NK-92 (cell line): Measurements from ENCODE around the gene HMG20A.

ENCODE experiments used
- DNase-seq: peaks from one replicate; lab custom pipeline; 2025; ENCODE audit not compliant: unreplicated experiment; lab: John Stamatoyannopoulos, UW

Gene HMG20A

DNA sequence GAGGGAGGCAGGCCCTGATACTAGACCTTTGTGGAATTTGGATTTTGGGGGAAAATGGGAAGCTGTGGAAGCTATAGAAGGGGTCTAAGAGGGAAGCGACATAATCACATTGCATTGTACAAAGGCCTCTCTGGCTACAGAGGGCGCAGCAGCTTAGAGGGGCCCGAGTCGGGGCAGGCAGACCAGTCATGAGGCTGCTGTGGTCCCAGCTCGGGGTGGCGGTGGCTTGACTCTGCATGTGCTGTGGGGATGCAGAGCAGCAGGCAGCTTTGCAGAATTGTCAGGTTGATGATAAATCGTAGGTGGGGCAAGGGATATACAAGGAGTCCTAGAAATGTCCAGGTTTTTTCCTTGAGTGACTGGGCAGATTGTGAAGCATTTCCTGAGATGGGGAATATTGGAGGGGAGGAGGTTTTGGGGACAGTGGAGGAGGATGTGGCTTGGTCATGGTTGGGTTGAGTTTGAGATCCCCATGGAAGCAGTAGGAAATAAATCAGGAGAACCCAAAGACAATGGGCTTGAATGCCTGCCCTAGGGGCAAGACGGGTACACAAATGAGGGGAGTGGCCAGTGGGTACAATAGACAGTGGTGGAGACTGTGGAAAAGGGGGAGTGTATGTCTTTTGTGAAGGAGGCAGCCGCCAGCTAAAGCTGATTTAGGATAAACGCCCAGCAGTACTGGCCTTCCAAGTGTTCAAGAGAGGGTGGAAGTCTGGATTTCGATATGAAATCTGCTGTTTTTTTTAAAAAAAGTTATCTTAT is 94.1 kb downstream of the HMG20A start:
- no peak for DNase-seq

DNA sequence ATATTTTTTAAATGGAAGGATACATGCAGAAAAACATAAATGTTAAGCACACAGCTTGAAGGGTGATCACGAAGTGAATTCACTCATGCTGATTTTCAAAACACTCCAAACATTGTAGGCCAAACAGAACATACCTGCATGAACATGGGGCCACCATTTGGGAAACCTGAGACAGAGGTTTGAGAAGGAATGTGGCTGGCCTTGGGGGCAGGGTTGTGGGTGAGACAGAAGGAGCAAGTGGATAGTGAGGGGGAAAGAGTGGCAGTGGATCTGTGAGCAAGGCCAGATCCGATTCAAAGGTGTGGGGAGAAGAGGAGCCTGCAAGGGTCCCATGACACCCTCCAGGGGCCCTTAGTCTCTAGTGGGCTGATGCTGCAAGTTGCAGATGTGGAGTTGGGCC is 94.9 kb downstream of the HMG20A start:
- no peak for DNase-seq

DNA sequence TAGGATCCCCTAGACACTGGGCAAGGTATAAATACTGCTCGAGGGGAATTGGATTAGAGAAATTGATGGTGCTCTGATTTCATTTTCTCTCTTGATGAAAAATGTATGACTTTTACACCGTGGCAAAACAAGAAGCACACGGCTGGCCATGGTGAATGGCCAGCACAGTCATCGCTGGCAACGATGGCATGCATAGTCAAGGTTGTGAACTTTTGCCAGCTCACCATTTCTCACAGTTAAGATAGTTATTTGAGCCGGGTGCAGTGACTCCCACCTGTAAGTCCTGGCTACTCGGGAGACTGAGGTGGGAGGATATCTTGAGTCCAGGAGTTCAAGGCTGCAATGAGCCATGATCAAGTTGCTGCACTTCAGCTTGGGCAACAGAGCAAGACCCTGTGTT is 95.4 kb downstream of the HMG20A start:
- DNase-seq, result no peak

DNA sequence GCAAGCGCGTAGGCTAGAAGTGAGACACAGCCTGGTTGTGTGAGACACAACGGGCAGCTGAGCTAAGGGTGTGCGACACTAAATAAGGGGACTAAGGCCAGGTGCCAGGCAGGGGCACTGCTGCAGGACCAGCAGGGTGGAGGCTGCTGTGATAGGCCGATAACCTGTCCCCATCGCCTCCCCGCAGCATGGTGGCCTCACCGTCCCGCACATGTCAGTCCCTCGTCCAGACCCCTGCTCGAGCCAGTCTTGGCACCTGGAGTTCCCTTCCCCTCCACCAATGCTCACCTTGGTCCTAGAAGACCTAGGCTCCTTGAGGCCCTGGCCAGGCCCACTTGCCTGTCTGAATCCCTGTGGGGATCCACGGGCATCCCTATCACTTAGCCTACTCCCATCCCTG is 96.1 kb downstream of the HMG20A start:
- no peak for DNase-seq

DNA sequence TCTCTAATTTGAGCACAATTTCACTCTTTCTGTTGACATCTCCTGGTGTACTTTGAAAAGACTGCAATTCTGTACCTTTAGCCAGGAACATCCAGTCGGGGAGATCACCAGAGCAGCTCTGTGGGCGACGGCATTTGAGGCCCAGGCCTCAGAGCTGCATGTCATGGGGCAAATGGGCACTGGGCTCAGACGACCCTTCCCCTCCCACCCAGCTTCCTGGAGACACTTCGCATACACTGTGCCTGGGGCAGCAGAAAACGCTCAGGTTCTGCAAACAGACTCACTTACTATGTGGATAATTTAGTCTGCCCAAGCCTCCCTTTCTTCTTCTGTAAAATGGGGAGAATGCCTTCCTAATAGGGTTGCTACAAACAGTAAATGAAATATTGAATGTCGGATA is 96.9 kb downstream of the HMG20A start:
- DNase-seq, result no peak

DNA sequence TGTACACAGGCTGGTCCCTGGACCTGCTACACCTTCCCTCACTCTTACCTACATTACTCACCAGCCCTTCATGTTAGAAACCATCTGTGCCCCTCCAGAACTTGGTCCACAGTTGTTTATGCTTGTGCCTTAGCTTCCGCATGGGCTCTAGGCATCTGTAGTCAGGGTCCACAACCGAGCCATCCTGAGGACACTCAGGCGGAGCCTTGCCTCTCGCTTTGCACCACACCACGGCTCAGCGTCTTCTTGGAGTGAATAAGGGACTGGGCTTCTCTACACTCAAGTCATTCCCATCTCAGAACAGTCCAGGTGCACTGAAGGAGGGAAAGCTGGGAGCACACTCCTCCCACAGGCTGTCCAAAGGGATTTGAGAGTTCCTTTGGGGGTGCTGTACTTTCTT is 97.8 kb downstream of the HMG20A start:
- no peak for DNase-seq

DNA sequence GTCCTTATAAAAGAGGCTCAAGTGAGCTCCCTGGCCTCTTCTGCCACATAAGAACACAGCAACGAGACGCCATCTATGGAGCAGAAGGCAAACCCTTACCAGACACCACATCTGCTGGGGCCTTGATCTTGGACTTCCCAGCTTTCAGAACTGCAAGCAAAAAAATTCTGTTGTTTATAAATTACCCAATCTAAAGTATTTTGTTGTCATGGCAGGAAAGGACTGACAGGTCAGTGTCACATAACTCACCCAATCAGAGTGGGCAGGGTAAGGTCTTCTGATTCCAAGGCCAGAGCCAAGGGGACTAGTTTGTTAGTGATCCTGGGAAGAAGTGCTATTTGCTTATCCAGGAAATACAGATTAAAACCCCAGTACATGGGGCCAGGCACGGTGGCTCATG is 98.9 kb downstream of the HMG20A start:
- no peak for DNase-seq

DNA sequence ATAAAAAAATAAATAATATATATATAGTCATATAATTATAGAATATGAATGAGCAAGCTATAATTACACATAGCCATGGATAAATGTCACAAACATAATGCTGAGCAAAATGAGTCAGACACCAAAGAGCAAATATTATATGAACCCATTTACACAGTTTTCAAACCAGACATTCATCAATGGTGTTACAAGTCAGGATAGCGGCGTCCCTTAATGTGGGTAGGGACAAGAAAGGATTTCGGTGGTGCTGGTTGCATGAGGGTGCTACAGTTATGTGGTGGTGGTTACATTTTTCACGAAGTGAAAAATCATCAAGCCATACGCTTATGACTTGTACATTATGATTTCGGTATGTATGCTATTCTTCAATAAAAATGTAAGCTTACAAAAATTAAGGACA is 100.5 kb downstream of the HMG20A start:
- DNase-seq, result no peak

DNA sequence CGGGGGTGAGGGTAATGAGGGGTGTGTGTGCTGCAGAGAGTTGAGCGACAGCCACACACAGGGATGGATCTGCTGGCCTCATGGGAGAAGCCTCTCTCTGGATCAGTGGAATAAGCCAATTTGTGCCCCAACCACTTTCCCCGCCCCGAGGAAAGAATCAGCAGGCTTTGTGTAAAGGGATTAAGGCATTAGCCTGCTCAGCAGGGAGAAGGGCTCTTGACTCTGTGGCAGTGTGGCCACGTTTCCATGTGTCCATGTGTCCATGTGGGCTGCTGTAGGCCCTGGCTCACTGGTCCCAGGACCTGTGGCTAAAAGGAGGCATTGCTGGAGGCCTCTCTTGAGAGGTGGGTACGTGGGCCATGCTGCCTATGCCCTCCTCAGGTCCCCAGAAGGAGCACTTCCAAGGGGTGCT is 104.7 kb downstream of the HMG20A start:
- no peak for DNase-seq

DNA sequence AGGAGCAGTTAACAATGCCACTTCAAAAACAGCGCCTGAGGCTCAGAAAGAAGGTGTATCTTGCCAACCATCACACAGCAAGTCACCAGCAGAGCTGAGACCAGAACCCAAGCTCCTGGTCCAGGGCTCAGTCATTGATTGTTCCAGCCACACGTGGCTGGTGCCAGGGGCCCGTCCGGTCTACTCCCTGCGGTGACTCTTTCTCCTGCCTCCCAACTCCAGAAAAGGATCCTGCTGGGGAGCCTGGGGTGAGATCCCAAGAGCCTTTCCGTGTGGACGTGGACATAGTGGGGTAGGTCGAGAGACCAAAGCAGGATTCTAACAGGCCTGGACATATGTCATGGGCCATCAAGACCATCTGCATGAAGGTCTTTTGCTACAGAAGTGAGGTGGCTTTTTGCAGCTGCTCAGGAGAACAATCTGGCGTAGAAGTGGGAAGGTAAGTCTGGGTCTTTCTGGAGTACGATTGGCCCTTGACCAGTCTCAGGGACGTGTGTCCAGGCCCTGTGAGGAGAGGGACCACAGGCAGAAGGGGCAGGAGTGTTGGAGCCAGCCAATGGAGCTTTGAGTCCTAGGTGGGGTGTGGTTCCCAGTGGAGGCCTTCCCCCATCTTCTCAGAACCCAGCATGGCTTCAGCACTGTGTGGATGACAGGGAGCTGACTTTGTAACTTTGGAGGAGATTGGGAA is 105.4 kb downstream of the HMG20A start:
- DNase-seq, result no peak

DNA sequence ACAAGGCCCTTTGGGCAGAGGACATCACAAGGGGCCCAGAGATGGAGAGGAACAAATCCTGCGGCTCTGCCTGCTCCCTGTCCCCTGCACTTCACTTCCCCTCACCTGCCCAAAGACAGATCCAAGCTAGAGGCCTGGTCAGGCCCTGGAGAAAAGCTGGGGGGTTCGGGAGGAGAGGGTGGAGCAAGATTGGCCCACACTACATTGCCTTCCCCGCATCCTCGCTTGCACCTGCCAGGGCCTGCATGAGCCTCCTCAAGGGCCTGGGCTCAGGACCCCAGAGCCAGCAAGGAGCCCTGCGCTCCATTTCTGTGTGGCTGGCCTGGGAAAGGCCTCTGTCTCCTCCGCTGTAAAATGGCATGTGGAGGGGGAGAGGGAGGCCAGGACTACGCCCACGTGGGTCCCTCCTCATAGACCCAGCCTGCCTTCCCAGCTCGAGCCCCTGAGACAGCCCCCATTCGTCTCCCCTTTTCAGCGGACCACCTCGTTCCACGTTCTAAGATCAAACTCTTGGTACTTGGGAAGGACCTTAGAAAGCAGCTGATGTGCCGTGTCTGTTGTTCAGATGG is 106.0 kb downstream of the HMG20A start:
- DNase-seq, result no peak

DNA sequence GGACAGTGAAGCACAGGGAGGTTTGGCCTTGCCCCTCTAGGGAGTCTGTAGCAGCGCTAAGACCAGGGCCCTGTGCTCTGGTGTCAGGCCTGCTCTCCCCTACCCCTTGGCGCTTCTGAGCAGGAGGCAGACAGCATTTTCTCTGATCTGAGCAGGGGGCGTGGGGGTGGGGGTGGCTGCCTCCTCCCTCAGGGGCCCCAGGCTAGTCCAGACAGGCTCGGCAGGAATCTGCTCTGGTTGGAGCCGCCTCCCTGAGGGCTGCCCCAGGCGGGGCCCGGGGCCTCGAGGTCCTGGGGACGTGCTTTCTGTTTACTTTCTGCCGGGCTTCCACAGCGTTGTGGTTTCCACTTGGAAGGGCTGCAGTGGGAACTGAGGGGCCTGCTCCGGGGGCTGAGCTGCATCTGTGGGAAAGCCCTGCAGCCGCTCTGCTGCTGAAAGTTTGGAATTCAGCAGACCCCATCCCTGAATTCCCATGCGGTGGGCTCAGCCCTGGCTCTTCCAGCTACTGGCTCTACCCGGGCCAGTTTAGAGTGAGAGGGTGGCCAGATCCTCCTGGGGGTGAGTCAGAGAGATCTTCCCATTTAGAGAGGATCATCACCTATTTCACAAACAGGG is 106.6 kb downstream of the HMG20A start:
- DNase-seq, result no peak

DNA sequence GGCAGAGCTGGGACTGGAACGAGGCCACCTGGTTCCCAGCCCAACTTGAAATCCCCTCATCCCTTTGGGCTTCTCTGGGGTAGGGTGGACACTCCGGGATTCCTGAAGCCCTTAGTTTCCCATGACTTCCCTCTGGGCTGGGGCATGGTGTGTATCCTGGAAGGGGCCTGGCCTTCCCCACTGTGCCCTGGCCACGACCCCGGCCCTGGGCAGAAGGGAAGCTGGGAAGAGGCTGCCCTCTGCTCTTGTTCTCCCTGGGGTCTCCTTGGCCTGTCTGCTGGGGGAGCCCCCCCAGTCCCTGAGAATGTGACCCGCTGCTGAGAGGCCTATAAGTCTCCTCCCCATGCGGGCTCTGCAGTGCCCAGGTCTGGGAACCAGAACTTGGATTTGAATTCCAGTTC is 107.1 kb downstream of the HMG20A start:
- DNase-seq, result no peak

DNA sequence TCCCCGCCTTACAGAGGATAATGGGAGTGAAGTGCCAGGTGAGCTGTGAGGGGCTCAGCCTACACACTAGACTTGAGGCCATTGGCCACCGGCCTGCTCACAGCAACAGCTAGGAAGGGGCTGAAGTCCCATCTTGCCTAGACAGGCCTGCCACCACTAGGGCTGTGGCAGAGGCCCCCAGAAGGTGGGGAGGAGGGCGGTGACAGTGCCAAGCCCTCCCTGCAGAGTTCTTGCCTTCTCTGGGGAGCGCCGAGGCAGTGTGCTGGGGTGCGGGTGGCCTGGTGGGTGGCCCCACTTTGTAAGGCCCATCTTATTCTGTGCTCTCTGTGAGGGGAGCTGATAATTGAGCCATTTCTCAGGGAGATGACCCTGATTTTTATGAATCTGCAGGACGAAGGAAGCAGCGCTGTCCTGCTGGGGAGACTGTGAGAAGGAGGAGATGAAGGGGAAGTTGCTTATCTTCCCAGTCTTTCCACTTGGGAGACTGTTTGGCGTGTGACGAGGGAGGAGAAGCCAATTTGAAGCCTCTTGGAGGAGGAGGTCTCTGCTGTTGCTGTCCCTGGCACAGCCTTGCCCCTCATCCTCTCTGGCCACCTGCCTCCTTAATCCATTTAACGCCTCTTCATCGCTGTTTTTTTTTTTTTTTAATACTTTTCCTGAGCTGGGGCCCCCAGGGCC is 107.7 kb downstream of the HMG20A start:
- DNase-seq, result no peak

DNA sequence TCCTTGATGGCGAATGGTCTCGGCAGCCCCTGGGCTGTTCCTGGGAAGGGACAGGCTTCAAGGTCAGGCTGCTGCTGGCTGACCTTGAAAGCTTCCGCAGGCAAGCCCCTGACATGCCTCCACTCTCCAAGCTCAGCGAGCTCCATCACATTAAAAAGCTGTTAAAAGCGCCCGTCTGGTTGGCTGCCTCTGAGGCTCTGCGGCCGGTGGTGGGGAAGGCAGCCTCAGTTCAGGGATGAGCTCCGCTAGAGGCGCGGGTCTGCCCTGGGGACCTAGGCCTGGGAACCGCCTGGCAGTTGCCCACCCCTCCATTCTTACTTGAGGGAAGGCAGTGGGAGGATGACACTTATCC is 108.3 kb downstream of the HMG20A start:
- DNase-seq, result no peak

DNA sequence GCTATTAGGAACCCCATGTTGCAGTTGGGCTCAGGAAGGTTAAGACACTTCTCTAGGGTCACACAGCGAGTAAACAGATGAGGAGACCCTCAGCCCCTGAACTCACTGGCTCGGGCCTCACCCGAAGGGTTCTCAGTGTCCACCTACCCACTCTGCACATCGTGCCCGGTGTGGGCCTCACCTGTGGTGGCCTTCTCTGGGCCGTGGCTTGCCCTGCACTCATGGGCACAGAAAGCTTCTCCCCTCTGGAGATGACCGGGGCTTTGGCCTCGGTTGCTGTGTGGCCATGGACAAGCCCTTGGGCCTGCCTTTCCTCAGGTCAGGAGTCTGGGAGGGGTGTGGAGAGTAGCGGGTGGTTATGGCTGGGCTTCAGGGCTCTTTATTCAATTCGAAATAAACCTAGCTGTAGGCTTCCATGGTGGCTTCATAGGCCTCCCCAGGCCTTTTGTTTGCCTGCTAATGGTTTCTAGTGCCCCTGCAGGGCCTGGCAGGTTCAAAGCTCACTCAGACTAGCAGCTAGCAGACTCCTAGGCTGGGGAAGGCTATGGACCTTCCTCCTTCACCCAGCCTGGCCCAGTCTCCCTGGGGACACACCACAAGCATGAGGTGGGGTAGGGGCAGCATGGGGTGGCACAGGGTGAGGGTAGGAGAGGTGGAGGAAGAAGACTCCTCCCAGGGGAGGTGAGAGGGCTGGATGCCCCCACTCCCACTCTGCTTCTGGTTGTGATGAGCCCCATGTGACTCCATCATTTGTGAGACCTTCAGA is 108.9 kb downstream of the HMG20A start:
- DNase-seq, result no peak

DNA sequence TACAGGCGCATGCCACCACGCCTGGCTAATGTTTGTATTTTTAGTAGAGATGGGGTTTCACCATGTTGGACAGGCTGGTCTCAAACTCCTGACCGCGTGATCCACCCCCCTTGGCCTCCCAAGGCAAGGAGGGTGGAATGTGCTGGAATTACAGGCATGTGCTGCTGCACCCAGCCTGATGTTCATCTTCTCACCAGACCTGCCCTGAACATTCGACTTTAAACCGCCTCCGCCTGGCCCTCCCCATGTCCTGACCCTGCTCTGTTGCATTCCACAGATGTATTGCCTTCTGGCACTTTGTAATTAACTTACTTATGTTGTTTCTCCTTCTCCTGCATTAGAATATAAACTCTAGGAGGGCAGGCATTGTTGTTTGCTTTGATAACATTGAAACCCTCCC is 109.9 kb downstream of the HMG20A start:
- DNase-seq, result no peak

DNA sequence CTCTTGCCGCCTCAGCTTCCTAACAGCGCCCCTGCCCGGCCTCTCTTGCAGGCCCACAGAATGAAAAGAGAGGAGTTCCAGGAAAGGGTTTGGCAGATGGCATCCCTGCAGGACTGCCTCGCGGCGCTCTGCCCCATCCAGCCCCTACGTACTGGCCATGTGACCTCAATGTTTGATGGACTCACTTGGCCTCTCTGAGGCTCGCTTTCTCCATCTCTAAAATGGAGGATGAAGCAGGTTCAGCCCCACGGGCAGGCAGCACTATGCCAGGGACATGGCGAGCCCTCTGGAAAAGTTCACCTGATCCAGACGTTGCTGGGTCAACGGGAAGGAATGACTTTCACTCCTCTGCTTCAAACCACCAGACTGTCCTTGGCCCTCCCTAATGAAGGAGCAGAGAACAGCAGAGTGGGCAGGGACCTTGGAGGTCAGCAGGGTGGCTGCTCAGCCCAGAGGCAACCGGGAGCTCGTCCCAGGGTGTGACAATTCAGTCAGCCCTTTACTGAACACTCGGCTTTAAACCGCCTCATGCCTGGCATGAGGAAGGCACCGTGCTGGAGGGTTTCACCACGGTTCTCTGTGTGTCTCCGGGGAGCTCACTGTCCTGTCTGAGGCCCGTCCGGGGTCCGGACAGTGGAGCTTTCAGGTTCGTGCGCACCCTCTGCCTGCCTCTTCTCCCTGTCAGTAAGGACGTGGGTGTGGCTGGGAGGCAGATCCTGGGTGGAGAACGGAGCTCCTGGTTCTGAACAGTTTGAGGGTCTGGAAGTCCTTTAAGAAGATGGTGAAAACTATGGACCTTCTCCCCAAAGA is 110.7 kb downstream of the HMG20A start:
- no peak for DNase-seq

DNA sequence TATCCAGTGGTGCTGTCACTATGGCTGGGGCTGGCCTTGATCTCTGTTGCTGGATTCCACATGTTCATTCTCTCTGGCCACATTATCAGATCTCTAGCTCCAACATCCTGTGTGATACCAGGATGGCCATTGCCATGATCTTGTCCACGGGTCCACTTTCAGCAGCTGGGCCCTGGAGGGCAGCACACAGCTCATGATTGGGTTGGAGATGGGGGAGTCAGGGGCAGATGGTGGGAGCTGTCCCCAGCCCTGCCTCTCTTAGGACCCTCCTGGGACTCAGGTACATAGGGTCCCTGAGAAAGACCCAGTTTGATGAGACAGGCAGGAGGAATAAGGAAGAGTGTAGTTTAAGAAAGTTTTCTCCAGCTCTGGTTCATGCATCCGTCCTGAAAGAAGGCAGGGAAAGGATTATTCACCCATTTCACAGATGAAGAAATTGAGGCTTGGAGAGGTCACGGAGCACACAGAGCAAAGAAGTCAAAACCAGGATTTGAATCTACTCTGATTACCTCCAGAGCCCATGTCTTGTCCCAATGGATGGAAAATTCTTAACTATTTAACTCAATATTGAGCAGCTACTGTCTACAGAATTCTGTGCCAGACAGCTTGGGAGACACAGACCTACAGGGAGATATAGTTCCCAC is 111.5 kb downstream of the HMG20A start:
- no peak for DNase-seq

DNA sequence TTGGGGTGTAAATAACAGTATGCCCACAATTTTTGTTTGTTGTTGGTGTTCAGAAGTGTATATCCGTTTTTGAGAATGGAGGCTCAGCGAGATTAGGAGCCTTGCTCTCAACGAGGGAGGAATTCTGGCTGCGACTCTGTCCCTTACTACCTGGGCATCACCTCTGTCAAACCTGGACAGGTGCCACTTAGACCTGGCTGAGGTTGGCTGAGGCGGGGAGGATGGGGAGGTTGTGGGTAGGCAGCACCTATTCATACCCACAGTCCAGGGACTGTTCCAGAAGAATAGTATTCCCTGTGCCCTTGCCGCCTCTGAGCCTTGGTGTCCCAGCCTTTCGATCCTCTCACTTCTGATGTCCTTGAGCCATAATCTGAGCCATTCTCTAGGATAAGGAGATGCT is 112.2 kb downstream of the HMG20A start:
- no peak for DNase-seq
